Endothelial cell of umbilical vein (primary cell): ENCODE measurements around the gene MORN5. TPM values are rescaled to one million over a fixed set of nuclear protein-coding genes. Genes with fewer than 3 reads are reported as not detected.

ENCODE experiments used
- BruUV-seq: library from RNA; stranded (reverse); fragments of 400-500 nt; replicated peaks from 2 replicates; lab custom pipeline; 2021; lab: Mats Ljungman, UMichigan
- CTCF ChIA-PET: fragments of 300-600, 350-600 bp; sonication (Branson Sonifier 250); formaldehyde crosslinking; loops from one replicate; lab custom pipeline; 2021; ENCODE audit warnings: antibody characterized with exemption, inconsistent platforms; lab: Charles Lee
- POLR2A ChIA-PET: fragments of 300-600, 350-600 bp; sonication (Branson Sonifier 250); formaldehyde crosslinking; loops from one replicate; lab custom pipeline; 2021; ENCODE audit warnings: antibody characterized with exemption, inconsistent platforms; lab: Charles Lee
- DNase-seq: peaks from one replicate; pipeline ENCODE4 v3.0.0-alpha.2; 2011; ENCODE audit warnings: low read depth, low spot score
- FAIRE-seq: peaks from 2 replicates; lab custom pipeline; 2011; peaks lifted over from hg19 to GRCh38; lab: Jason Lieb, UNC
- H2AFZ ChIP-seq: 2 replicates; pipeline ENCODE4 v1.6.0; 2012; ENCODE audit warnings: low read depth, low read length, control low read depth, inconsistent platforms
- H3K27ac ChIP-seq: 2 replicates; pipeline ENCODE4 v1.5.1; 2011; ENCODE audit warnings: low read depth, mild to moderate bottlenecking, control low read depth, low read length, moderate library complexity; ENCODE audit not compliant: insufficient read depth
- H3K27me3 ChIP-seq, 2 experiments: 2 replicates each; pipeline versions ENCODE4 v1.6.0 to v1.6.1; 2011; ENCODE audit warnings: low read length in 2 of 2, mixed read lengths in 1 of 2; ENCODE audit not compliant: control insufficient read depth in 2 of 2, insufficient read depth in 2 of 2
- H3K36me3 ChIP-seq, 2 experiments: 2 replicates in 1 of 2; 3 replicates in 1 of 2; pipeline ENCODE4 v1.5.1; 2011; ENCODE audit warnings: low read length in 2 of 2, mild to moderate bottlenecking in 1 of 2, moderate library complexity in 1 of 2; ENCODE audit not compliant: control insufficient read depth in 2 of 2, insufficient read depth in 2 of 2; ENCODE audit errors: extremely low read depth in 1 of 2
- H3K4me1 ChIP-seq: 3 replicates; pipeline ENCODE4 v1.5.1; 2011; ENCODE audit warnings: mild to moderate bottlenecking, low read length; ENCODE audit not compliant: control insufficient read depth, insufficient read depth; ENCODE audit errors: extremely low read depth
- H3K4me2 ChIP-seq: 2 replicates; pipeline ENCODE4 v1.6.1; 2011; ENCODE audit warnings: low read length, control low read depth, mixed read lengths; ENCODE audit not compliant: insufficient read depth
- H3K4me3 ChIP-seq, 3 experiments: fragments of 200-600 bp in 1 of 3; sonication (generic), shearing (Covaris generic) in 1 of 3; replicated peaks in 1 of 3; 2 replicates each; pipeline ENCODE4 v1.5.1; 2011 to 2016; ENCODE audit warnings: control low read depth in 3 of 3, low read length in 3 of 3, mild to moderate bottlenecking in 2 of 3, inconsistent platforms in 1 of 3, low read depth in 1 of 3, moderate library complexity in 1 of 3; ENCODE audit not compliant: insufficient read depth in 1 of 3
- H3K79me2 ChIP-seq: 2 replicates; pipeline ENCODE4 v1.6.0; 2012; ENCODE audit warnings: low read length, inconsistent platforms; ENCODE audit not compliant: control insufficient read depth, insufficient read depth
- H3K9ac ChIP-seq: replicated peaks from 2 replicates; pipeline ENCODE3; 2011; ENCODE audit warnings: low read length, control low read depth; ENCODE audit not compliant: insufficient read depth; ENCODE audit errors: extremely low read depth
- H3K9me1 ChIP-seq: replicated peaks from 3 replicates; pipeline ENCODE4 v1.6.0; 2011; ENCODE audit warnings: mild to moderate bottlenecking, low read length; ENCODE audit not compliant: control insufficient read depth, insufficient read depth; ENCODE audit errors: extremely low read depth
- H3K9me3 ChIP-seq: replicated peaks from 2 replicates; pipeline ENCODE4 v1.5.1; 2012; ENCODE audit warnings: low read length, inconsistent platforms; ENCODE audit not compliant: control insufficient read depth, insufficient read depth
- H4K20me1 ChIP-seq: replicated peaks from 2 replicates; pipeline ENCODE3; 2011; ENCODE audit warnings: mild to moderate bottlenecking, low read length; ENCODE audit not compliant: control insufficient read depth, insufficient read depth; ENCODE audit errors: extremely low read depth
- GATA2 ChIP-seq: IDR thresholded peaks from 2 replicates; pipeline ENCODE4 v1.7.0; 2011; ENCODE audit warnings: low read depth, mild to moderate bottlenecking, moderate library complexity, mixed read lengths, low read length; ENCODE audit not compliant: insufficient read length, insufficient read depth
- MAX ChIP-seq: IDR thresholded peaks from 2 replicates; pipeline ENCODE4 v1.6.1; 2011; ENCODE audit not compliant: insufficient read depth, insufficient read length
- POLR2A ChIP-seq: IDR thresholded peaks from 2 replicates; pipeline ENCODE4 v1.6.1; 2012; ENCODE audit warnings: low read depth, mild to moderate bottlenecking, control low read depth, low read length
- dilution Hi-C: fragments of 300-500 bp; cut with MboI; formaldehyde crosslinking; loops from one replicate; pipeline ENCODE4 v1.15.0; 2019; ENCODE audit warnings: low sequenced_read_pairs; ENCODE audit not compliant: extremely low pct_ligation_motif_present
- intact Hi-C: fragments of 100-400 bp; cut with micrococcal nuclease; formaldehyde crosslinking; loops from one replicate; pipeline ENCODE4 v1.10.0; 2022
- polyA plus RNA-seq, 4 experiments: library from polyadenylated mRNA; depleted of rRNA in 3 of 4; stranded (reverse) in 3 of 4; unstranded in 1 of 4; fragments of >200 nt; gene quantifications; 2 replicates each; pipeline versions ENCODE4 v1.2.1 to v1.2.3, GENCODE V29; 2011 to 2012; ENCODE audit warnings: missing spikeins in 1 of 4
- total RNA-seq: library from RNA; stranded (reverse); gene quantifications from 2 replicates; pipeline ENCODE4 v1.2.3, GENCODE V29; 2021

Gene MORN5
- total and polyA plus RNA-seq, 2 donors (not counting 3 experiments of a cell fraction or from before 2014, with no cell fraction given), result not detected

DNA sequence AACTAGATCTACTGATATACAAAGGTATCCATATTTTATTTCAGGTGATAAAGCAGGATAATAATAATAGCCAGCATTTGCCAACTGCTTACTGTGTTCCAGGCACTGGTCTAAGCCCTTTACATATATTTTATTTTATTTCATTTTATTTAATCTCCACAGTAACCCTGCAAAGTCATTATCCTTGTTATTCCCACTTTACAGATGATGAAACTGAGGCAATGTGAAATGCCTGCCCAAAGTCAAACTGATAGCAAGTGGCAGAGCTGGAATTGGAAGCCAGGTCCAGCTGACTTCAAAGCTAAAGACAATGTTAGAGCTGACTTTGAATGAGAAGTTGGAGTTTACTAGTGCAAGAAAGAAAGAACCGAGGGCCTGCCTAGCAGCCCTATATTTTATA, 24.8 kb downstream of the MORN5 start:
- no peaks in the 10 kb centered on the region for H3K4me1 ChIP-seq

DNA sequence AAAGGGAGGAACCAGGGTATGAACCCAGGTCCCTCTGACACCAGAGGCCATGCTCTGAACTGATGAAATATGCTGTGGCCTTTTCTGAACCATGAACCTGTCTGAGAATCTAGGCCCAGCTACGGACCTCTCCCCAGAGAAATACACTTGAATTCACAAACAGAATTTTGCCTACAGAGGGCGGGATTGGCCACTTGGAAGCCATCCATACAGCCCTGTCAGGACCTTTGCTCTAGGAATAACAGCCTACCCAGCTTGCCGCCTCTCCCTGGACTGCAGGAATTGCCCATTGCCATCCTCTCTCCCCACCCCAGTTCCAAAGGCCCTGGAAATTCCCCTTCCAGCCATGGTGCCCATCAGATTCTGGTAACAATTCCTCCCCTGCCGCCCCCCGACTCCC, 26.6 kb downstream of the MORN5 start:
- ChIA-PET POLR2A (no interaction called here), CTCF (interaction anchor here (0.8 to 1.0 kb wide), 2 partner anchors 62 to 164 kb away, joined by 3 to 4 read pairs; no protein-coding TSS in a partner anchor)
- DNase-seq, result peak; percentile 23
- Histone ChIP-seq H2AFZ (no peak overlapping the region), H3K27me3 (peaks cover 6 to 22% of the 10 kb centered on the region in 2 experiments), H3K4me2 (no peak overlapping the region), H3K9ac (no peak overlapping the region), H3K4me3 (no peak overlapping the region), H3K27ac (no peak overlapping the region), H3K9me3 (no peaks in the 10 kb centered on the region), H3K36me3 (no peaks in the 10 kb centered on the region), H3K4me1 (no peaks in the 10 kb centered on the region), H3K9me1 (no peaks in the 10 kb centered on the region), H4K20me1 (no peaks in the 10 kb centered on the region), H3K79me2 (no peaks in the 10 kb centered on the region)
- intact Hi-C loops, result no loop called here
- TF ChIP-seq GATA2 (no peak), MAX (no peak), POLR2A (no peak)
- no TSS peak for BruUV-seq
- FAIRE-seq, result peak; percentile 24
- dilution Hi-C loops, result no loop called here

More for the DNA sequence above, 24.8 kb downstream of the MORN5 start:
- no peaks in the 10 kb centered on the region for H3K79me2 ChIP-seq
- no peak overlapping the region for H3K9ac ChIP-seq
- H4K20me1 ChIP-seq, result no peaks in the 10 kb centered on the region
- DNase-seq (no peak), FAIRE-seq (no peak)
- no peak overlapping the region for H3K4me2 ChIP-seq
- H3K27ac ChIP-seq, result no peak overlapping the region
- H3K9me1 ChIP-seq, result no peaks in the 10 kb centered on the region
- no peak overlapping the region for H3K4me3 ChIP-seq
- H2AFZ ChIP-seq, result no peak overlapping the region
- BruUV-seq, result no TSS peak
- TF ChIP-seq GATA2, result no peak
- no peaks in the 10 kb centered on the region for H3K36me3 ChIP-seq
- ChIA-PET CTCF (interaction anchor here (0.9 to 1.6 kb wide), 3 partner anchors 11 to 86 kb away, joined by 3 to 4 read pairs (median 3); no protein-coding TSS in a partner anchor), POLR2A (no interaction called here)
- intact Hi-C loops (no loop called here), dilution Hi-C loops (no loop called here)
- no peaks in the 10 kb centered on the region for H3K9me3 ChIP-seq
- H3K27me3 ChIP-seq, result peaks cover 6 to 24% of the 10 kb centered on the region in 2 experiments
